Breast epithelium (tissue), 4 donors: ENCODE data around the gene MIX23. TPM values are rescaled to one million over a fixed set of nuclear protein-coding genes. Genes with fewer than 3 reads are reported as not detected.

ENCODE experiments used
- DNase-seq, 2 donors: peaks; one replicate each; pipeline ENCODE4 v3.0.0-alpha.2; 2019; ENCODE audit warnings: low spot score in 2 of 2
- H3K27ac ChIP-seq, 2 donors: fragments of 200-600 bp; sonication (generic) in 1 of 2; one replicate each; pipeline ENCODE4 v1.5.1; 2016 to 2019; ENCODE audit warnings: mild to moderate bottlenecking in 1 of 2
- H3K27me3 ChIP-seq, 2 donors: fragments of 200-600 bp; sonication (generic) in 1 of 2; one replicate each; pipeline versions ENCODE4 v1.5.1 to v1.6.0; 2017 to 2019; ENCODE audit warnings: control low read depth in 1 of 2, mild to moderate bottlenecking in 1 of 2
- H3K36me3 ChIP-seq: fragments of 200-600 bp; one replicate; pipeline ENCODE4 v1.5.1; 2019
- H3K4me1 ChIP-seq, 2 donors: fragments of 200-600 bp; sonication (generic); one replicate each; pipeline ENCODE4 v1.5.1; 2016 to 2019; ENCODE audit warnings: control low read depth in 1 of 2
- H3K4me3 ChIP-seq, 3 donors: fragments of 200-600 bp; sonication (generic); 1 replicate in 2 of 3; 2 replicates in 1 of 3; pipeline ENCODE4 v1.5.1; 2016 to 2019; ENCODE audit warnings: mild to moderate bottlenecking in 3 of 3, moderate library complexity in 2 of 3
- H3K9me3 ChIP-seq, 2 donors: fragments of 200-600 bp; sonication (generic) in 1 of 2; one replicate each; pipeline ENCODE4 v1.5.1; 2016 to 2019; ENCODE audit warnings: control low read depth in 1 of 2
- POLR2A ChIP-seq: fragments of 450-650 bp; IDR thresholded peaks from one replicate; pipeline ENCODE4 v1.6.1; 2016; ENCODE audit warnings: antibody characterized with exemption, mild to moderate bottlenecking, moderate library complexity
- POLR2AphosphoS5 ChIP-seq, 3 donors: sonication (generic); formaldehyde crosslinking; IDR thresholded peaks; one replicate each; pipeline ENCODE4 v1.6.1; 2017; ENCODE audit warnings: antibody characterized with exemption in 3 of 3
- intact Hi-C: fragments of 100-400 bp; cut with DNase I; formaldehyde crosslinking; loops from one replicate; pipeline ENCODE4 v1.15.1; 2023; ENCODE audit warnings: low total_unique reads
- total RNA-seq, 3 donors: library from RNA; depleted of rRNA; stranded (reverse); fragments of >200 nt; gene quantifications; one replicate each; pipeline ENCODE4 v1.1.0, GENCODE V29; 2016
- TF ChIP-seq, protein P1 (sequence below), 3 donors: fragments of 450-650 bp; IDR thresholded peaks; one replicate each; pipeline ENCODE4 v1.5.1; 2016 to 2017; ENCODE audit warnings: antibody characterized with exemption in 3 of 3, mild to moderate bottlenecking in 3 of 3, moderate library complexity in 3 of 3

Gene MIX23
- total RNA-seq, 3 donors from 2014 or later: 10.8 to 20.3 (median 15.0) TPM

DNA sequence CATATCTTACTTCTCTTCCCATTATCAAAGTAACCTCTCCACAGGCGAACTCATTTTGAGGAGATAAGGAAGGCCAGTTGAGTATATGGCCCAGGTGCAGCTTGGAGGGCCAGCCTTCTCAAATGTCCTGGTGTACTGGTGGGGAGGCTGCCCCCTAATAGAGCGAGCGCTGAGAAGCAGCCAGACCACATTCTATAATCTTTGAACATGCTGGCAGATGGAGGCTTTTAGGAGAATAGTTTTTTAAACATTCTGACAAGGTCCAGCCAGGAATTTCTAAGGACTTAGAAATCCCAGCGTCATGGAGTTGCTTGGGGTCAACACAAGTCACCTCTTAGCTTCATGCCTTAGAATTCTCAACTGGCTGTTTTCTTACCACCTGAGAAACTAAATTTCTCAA lies 27.1 kb upstream of the MIX23 start:
- no peak overlapping the region for H3K27ac ChIP-seq

DNA sequence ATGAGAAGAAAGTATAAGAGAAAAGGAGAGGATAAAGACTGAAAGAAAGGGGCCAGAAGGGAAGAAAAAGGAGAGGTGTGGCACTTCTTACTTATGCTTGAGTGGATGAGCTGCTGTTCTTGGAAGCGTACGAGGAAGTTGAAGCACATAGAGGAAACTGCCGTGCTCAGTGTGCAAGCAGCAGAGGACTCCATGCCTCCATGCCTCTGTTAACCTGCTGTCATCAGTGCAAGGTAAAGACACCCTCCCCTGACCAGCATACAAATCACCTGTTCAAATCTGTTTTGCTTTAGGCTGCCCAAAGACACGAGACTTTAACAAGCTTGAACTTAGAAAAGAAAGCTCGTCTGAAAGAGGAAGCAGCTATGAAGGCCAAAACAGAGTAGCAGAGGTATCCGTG lies 26.4 kb upstream of the MIX23 start:
- Histone ChIP-seq H3K9me3 (no peaks in the 10 kb centered on the region), H3K4me3 (no peak overlapping the region), H3K4me1 (no peaks in the 10 kb centered on the region), H3K36me3 (no peaks in the 10 kb centered on the region), H3K27ac (no peak overlapping the region), H3K27me3 (no peaks in the 10 kb centered on the region)
- TF ChIP-seq POLR2AphosphoS5 (IDR thresholded peaks at IDR 0.05): no peak
- no peak for TF ChIP-seq POLR2A
- TF ChIP-seq, protein P1, sequence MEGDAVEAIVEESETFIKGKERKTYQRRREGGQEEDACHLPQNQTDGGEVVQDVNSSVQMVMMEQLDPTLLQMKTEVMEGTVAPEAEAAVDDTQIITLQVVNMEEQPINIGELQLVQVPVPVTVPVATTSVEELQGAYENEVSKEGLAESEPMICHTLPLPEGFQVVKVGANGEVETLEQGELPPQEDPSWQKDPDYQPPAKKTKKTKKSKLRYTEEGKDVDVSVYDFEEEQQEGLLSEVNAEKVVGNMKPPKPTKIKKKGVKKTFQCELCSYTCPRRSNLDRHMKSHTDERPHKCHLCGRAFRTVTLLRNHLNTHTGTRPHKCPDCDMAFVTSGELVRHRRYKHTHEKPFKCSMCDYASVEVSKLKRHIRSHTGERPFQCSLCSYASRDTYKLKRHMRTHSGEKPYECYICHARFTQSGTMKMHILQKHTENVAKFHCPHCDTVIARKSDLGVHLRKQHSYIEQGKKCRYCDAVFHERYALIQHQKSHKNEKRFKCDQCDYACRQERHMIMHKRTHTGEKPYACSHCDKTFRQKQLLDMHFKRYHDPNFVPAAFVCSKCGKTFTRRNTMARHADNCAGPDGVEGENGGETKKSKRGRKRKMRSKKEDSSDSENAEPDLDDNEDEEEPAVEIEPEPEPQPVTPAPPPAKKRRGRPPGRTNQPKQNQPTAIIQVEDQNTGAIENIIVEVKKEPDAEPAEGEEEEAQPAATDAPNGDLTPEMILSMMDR (IDR thresholded peaks at IDR 0.05): no peak
- intact Hi-C loops: no loop called here
- no peak for DNase-seq

More for the DNA sequence above, 27.1 kb upstream of the MIX23 start:
- TF ChIP-seq, protein P1 (IDR thresholded peaks at IDR 0.05): no peak
- TF ChIP-seq POLR2AphosphoS5 (IDR thresholded peaks at IDR 0.05): no peak
- TF ChIP-seq POLR2A: no peak
- Histone ChIP-seq H3K4me1 (peaks cover 0 to 6% of the 10 kb centered on the region in 2 donors), H3K27me3 (no peaks in the 10 kb centered on the region), H3K36me3 (no peaks in the 10 kb centered on the region), H3K9me3 (no peaks in the 10 kb centered on the region), H3K4me3 (no peak overlapping the region)
- DNase-seq: no peak
- intact Hi-C loops: no loop called here

DNA sequence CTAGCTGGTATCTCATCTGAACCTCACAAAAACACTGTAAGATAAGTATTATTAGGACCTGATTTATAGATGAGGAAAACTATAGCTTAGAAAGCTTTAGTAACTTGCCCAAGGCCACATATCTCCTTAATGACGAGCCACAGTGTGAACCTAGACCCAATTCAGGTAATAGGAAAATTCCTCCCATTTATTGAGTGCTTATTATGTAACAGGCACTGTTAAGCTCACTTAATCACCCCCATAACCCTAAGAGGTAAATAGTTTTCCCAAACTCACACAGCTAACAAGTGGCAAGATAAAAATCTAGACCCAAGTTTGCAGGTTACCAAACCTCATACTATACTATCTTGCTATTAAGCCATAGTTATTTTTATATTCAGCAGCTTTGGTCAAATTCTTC lies 24.9 kb upstream of the MIX23 start:
- Histone ChIP-seq H3K27me3 (no peaks in the 10 kb centered on the region), H3K36me3 (no peaks in the 10 kb centered on the region), H3K9me3 (no peaks in the 10 kb centered on the region), H3K4me3 (no peak overlapping the region), H3K27ac (no peak overlapping the region), H3K4me1 (no peaks in the 10 kb centered on the region)
- no peak for DNase-seq
- intact Hi-C loops: no loop called here
- TF ChIP-seq POLR2AphosphoS5 (IDR thresholded peaks at IDR 0.05): no peak
- TF ChIP-seq, protein P1 (IDR thresholded peaks at IDR 0.05): no peak

DNA sequence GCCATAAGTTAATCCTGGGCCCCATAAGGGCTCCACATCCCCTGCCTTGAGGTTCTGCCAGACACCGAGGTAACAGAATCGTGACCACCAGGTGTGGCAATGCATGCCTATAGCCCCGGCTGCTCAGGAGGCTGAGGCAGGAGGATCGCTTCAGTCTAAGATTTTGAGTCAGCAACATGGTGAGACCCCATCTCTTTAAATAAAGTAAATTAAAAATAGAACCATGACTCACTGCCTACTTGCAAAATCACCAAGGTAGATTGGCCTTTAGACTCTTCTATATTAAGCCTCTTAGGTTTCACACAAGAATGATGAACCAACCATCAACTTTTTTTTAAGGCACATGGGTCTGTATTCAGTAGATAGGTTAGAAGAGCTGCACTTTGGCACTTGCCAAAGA lies 23.2 kb upstream of the MIX23 start:
- TF ChIP-seq, protein P1 (IDR thresholded peaks at IDR 0.05): no peak
- TF ChIP-seq POLR2A (no peak), POLR2AphosphoS5 (IDR thresholded peaks at IDR 0.05) (no peak)
- Histone ChIP-seq H3K27ac (no peak overlapping the region), H3K36me3 (no peaks in the 10 kb centered on the region), H3K27me3 (no peaks in the 10 kb centered on the region), H3K4me1 (no peaks in the 10 kb centered on the region), H3K9me3 (no peaks in the 10 kb centered on the region), H3K4me3 (no peak overlapping the region)
- no peak for DNase-seq
- intact Hi-C loops: no loop called here

DNA sequence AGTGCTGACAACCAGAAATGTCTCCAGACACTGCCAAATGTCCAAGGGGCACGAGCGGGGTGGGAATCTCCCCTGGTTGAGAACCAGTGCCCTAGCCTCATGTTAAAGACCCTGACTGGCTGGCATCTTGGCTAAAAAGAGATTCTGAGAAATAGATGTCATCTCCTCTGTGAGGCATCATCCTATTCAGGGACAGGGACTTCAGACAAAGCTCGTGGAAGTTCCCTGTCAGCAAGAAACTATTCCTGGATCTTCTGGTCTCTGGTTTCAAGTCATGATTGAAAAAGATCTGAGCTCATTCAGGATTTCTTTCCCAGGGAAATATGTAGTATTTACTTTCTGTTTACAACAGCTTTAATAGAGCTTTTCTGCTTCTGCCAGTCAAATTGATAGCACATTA lies 22.0 kb upstream of the MIX23 start:
- H3K4me3 ChIP-seq: no peak overlapping the region
- no peaks in the 10 kb centered on the region for H3K36me3 ChIP-seq
- H3K27me3 ChIP-seq: no peaks in the 10 kb centered on the region
- intact Hi-C loops: no loop called here
- H3K9me3 ChIP-seq: no peaks in the 10 kb centered on the region
- H3K4me1 ChIP-seq: no peaks in the 10 kb centered on the region
- H3K27ac ChIP-seq: no peak overlapping the region
- TF ChIP-seq, protein P1 (IDR thresholded peaks at IDR 0.05): no peak
- TF ChIP-seq POLR2AphosphoS5 (IDR thresholded peaks at IDR 0.05): no peak
- TF ChIP-seq POLR2A: no peak
- no peak for DNase-seq
